ENCODE results near the gene RAB27B.

RAB27B gene

GRCh38 chr18:54910161-54910919 is 82.1 kb downstream of the RAB27B start:
- DNase-seq (ENCODE audit: low read depth in 3 of 3): no peak

DNA sequence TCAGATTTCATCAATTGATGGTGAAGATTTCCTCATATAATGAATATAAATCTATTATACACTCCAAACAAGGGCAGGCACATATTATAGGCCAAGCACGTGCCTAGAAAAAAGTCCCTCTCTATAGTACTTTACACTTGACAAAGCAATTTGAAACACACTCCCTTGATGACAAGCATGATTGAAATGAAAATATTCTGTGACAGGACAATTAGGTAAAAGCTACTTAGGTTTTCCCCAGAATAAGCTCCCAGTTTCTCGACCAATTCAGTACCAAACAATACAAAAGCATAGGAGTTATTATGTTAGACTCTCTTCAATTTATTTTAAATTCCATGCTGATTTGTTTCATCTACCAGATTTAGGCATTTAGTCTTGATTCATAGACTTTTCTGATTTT is 83.3 kb downstream of the RAB27B start:
- DNase-seq (ENCODE audit: low read depth in 3 of 3): no peak

DNA sequence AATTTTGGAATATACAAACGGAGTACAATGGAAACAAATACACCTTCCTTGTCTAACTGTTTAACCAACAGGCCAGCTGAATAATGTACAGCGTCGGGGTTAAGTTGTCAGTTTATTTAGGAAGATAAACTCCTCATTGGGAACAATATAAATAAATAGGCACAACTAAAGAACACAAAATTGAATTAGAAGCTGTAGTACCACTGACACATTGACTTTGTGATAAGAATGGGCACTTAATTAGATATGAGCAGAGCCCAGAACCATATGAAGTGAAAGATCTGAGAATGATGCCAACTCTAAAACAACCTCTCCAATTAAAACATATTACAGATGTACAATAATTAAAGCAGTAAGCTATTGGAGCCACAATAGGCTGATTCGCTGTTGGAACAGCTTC is 86.5 kb downstream of the RAB27B start:
- no peak for DNase-seq (ENCODE audit: low read depth in 3 of 3)

DNA sequence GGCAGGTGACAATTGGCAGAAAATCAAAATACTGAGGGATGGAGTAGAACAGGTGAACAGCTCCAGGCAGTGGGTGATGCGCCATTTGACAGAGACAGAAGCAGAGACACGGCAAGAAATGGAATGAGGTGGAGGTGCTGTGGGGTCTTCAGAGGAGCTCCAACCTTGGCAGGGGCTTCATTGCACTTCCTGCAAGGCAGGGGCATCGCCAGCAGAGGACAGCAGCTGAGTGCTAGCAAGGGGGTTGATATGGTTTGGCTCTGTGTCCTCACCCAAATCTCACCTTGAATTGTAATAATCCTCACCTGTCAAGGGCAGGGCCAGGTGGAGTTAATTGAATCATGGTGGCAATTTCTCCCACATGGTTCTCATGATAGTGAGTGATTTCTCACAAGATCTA is 88.2 kb downstream of the RAB27B start:
- no peak for DNase-seq (ENCODE audit: low read depth in 3 of 3)

DNA sequence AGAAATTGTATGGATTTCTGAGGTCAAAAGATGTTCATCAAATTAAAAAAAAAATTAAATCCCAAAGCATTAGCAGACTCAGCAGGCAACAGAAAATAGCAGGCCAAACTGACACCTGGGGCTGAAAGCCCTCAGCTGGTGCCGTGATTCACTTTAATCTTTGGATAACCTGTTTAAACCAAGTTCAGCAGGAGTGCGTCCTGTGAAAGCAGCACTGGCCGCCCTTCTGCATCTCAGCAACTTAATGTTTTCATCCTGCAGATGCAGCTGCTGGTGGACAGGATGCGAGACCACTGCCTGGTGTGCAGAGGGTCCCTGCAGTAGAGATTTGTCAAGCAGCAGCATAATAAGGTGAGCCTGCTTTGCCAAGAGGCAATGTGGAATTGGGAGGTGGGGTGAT is 89.8 kb downstream of the RAB27B start:
- DNase-seq (ENCODE audit: low read depth in 3 of 3): no peak

DNA sequence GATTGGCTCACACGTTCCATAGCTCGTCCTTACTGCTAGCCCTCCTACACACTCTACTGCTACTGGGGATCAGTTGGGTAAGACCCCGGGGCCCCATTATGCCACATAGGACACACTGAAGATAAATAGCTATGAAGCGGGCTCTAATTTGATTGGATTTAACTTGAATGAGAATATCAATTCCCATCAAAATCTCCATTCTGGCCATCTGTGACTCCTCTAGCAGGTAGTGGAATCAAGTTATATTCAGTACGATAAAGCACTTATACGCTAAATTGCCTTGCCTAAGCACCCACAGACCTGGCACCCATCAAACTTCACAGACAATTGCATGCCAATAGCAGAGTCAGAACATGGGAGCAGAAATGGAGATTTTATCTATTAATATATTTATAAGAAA is 91.1 kb downstream of the RAB27B start:
- no peak for DNase-seq (ENCODE audit: low read depth in 3 of 3)

GRCh38 chr18:54923339-54923956 is 95.2 kb downstream of the RAB27B start:
- no peak for DNase-seq (ENCODE audit: low read depth in 3 of 3)

- no peak for DNase-seq (ENCODE audit: low read depth in 3 of 3)
These were observed 96.7 kb downstream of the RAB27B start for GRCh38 chr18:54924948-54925347.

GRCh38 chr18:54926593-54927325 is 98.5 kb downstream of the RAB27B start:
- DNase-seq (ENCODE audit: low read depth in 3 of 3): no peak

- no peak for DNase-seq (ENCODE audit: low read depth in 3 of 3)
These were observed 100.0 kb downstream of the RAB27B start for GRCh38 chr18:54928236-54928635.

DNA sequence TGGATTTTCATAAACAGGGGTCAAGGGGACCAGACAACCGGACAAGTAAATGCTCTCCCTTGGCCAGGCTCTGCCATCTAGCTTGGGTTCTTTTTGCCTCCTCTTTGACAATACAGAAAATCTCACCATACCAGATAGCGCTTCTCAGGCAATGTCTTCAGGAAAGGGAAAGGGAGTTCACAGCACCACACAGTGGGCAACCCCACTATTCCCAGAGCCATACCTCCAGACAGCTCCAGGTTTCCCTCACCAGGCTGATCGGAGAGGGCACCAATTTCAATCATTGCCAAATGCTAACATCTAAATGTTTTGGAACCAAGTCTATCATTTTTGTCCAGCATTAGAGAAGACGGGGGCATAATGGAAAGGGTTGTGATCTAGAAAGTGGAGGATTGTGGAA is 102.9 kb downstream of the RAB27B start:
- no peak for DNase-seq (ENCODE audit: low read depth in 3 of 3)

DNA sequence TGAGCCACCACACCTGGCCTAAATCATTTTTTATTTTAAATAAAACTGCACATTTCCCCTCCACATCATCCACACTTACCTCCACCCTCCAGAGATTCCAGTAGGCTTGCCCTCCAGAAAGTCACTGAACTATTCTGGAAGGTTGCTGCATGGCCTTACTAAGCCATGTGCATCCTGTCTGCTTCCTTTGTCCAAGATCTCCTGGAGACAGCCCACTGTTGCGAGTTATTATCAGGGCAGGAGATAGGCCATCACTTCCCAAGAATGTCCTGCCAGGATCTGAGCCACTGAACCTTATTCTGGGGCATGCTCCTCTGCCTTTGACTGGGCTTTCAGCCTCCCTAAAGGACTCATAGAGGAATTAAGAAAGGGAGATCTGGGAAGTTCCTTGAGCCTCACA is 104.2 kb downstream of the RAB27B start:
- no peak for DNase-seq (ENCODE audit: low read depth in 3 of 3)

GRCh38 chr18:54938506-54938905 is 110.2 kb downstream of the RAB27B start:
- no peak for DNase-seq (ENCODE audit: low read depth in 3 of 3)

- no peak for DNase-seq (ENCODE audit: low read depth in 3 of 3)
These were observed 111.2 kb downstream of the RAB27B start for GRCh38 chr18:54939361-54939917.

DNA sequence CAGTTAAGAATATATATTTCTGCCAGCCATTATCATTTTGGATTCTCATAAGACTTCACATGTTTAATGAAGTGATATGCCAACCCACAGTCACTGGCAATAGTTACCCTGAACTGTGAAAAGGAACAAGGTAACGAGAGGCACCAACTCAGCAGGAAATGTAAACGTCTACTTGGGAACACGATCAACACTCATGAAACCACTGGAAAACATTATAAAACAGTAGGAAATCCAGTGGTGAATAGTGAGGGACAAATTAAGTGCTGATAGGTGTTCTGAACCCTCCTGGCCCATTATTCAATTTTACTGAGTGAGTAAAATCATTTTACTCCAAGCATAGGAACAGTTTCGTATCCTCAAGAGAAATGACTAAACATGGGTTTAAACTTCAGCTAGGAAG is 113.9 kb downstream of the RAB27B start:
- DNase-seq (ENCODE audit: low read depth in 3 of 3): no peak

- no peak for DNase-seq (ENCODE audit: low read depth in 3 of 3)
These were observed 114.3 kb downstream of the RAB27B start for GRCh38 chr18:54942569-54942968.

Measured in stimulated activated CD4-positive, alpha-beta T cell treated with anti-CD3 and anti-CD28 coated beads, TNF-alpha, amount 100 ng/mL, for 48 hours (primary cell).